ENCODE data around the gene USH1C. TPM values are rescaled to one million over a fixed set of nuclear protein-coding genes. Genes with fewer than 3 reads are reported as not detected.

The USH1C gene
- total and polyA plus RNA-seq, 8 donors: 3.5 to 44.3 (median 8.6) TPM

GRCh38 chr11:17476317-17477083, 67.7 kb downstream of the USH1C start, which contains the start of gene ABCC8:
TSS of gene ABCC8 (minus strand) at chr11:17476845. CDS start at chr11:17476776, 69 bp downstream.
- intact Hi-C loops (cut with DNase I): no loop called here
- H3K27me3 ChIP-seq: peaks cover 0 to 14% (median 4%) of the 10 kb centered on the region in 4 donors

DNA sequence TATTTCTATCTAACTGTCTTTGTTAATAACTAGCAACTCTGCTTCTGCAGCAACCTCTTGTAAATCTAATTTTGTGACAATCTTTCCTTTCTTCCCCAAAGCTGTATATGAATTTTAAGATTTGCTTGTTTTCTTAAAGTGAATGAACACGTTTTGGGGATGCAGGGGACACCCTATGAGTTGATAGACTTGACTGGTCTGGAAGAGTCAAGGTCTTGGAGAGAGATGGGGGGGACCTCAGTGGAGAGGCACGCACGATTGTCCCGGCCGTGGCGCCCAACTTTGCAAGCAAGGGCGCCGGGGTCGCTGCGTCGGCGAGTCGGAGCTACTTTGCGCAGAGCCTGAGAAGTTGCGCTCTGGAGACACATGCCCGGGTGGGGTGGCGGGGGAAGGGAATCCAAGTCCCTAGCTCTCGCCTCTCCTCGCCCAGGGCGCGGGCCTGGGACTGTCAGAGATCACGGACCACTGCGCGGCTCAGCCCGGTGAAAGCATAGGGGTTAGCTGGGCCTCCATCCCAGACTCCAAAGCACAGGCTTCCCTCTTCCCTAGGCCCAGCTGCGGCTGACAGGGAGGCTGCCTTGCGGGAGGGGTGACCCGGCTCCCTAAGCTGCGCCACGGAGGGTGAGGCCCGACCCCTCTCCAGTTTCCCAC, 68.4 kb downstream of the USH1C start:
- H3K36me3 ChIP-seq: no peaks in the 10 kb centered on the region
- no peaks in the 10 kb centered on the region for H3K4me1 ChIP-seq
- intact Hi-C loops (cut with DNase I): no loop called here
- TF ChIP-seq, protein P1, sequence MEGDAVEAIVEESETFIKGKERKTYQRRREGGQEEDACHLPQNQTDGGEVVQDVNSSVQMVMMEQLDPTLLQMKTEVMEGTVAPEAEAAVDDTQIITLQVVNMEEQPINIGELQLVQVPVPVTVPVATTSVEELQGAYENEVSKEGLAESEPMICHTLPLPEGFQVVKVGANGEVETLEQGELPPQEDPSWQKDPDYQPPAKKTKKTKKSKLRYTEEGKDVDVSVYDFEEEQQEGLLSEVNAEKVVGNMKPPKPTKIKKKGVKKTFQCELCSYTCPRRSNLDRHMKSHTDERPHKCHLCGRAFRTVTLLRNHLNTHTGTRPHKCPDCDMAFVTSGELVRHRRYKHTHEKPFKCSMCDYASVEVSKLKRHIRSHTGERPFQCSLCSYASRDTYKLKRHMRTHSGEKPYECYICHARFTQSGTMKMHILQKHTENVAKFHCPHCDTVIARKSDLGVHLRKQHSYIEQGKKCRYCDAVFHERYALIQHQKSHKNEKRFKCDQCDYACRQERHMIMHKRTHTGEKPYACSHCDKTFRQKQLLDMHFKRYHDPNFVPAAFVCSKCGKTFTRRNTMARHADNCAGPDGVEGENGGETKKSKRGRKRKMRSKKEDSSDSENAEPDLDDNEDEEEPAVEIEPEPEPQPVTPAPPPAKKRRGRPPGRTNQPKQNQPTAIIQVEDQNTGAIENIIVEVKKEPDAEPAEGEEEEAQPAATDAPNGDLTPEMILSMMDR (IDR thresholded peaks at IDR 0.05): no peak
- DNase-seq: peak in 1 of 6 donors; percentile 65
- peak overlapping the region in 2 of 4 donors; percentile 29 to 42 for H3K4me3 ChIP-seq
- no peak for FAIRE-seq
- peak in 1 of 4 donors; percentile 3 for ATAC-seq
- H3K27ac ChIP-seq: no peak overlapping the region
- 22 to 27% methylated on average over 30 to 31 of the region's 31 CpGs for WGBS, 2 donors
- no peaks in the 10 kb centered on the region for H3K9me3 ChIP-seq
- H3K27me3 ChIP-seq: peaks cover 0 to 14% (median 4%) of the 10 kb centered on the region in 4 donors

More at GRCh38 chr11:17476317-17477083, 67.7 kb downstream of the USH1C start, which contains the start of gene ABCC8:
- ATAC-seq: peak; percentile 14 to 76 (median 54)
- WGBS, 2 donors: 2 to 3% methylated on average over 55 to 79 of the region's 80 CpGs
- Histone ChIP-seq H3K9me3 (no peaks in the 10 kb centered on the region), H3K4me1 (no peaks in the 10 kb centered on the region), H3K4me3 (peak within 1 kb of the TSS in 2 of 4 donors; percentile 29 to 42), H3K27ac (no peak within 1 kb of the TSS), H3K36me3 (no peaks in the 10 kb centered on the region)
- no peak for FAIRE-seq
- DNase-seq: no peak
- TF ChIP-seq, protein P1 (IDR thresholded peaks at IDR 0.05): no peak

DNA sequence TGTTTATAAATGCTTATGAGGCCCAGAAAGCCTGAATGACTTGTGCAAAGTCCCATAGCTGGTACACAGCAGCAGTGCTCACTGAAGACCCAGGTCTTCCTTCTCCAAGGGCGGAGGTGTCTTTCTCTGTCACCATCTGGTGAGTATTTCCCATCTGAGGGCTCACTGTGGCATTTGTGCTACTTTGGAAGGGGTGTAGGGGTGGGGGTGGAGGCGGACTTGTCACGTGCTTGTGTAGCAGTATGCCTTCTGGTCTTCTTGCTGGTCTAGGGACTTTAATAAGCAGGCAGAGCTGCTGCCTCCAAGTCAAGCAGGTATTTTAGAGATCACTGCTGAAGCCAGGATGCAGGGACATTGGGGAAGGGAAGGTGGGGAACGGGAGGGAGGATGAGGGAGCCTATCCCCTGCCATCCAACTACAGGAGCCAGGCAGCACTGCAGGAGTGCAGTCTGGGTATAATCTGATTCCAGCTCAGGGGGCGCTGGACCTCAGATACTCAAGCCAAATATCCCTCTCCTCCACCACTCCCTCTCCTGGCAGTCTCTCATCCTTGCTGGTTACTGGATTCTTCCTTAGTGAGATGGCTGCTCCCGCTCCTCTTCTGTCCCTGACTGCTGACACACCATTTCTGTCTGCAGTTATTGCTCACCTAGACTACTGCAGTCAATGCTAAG, 71.0 kb downstream of the USH1C start:
- ATAC-seq (peak in 2 of 4 donors; percentile 30 to 32), FAIRE-seq (no peak), DNase-seq (no peak)
- no peaks in the 10 kb centered on the region for H3K9me3 ChIP-seq
- no peak overlapping the region for H3K27ac ChIP-seq
- 54 to 59% methylated on average over 6 of the region's 6 CpGs for whole genome bisulfite sequencing, 2 donors
- H3K27me3 ChIP-seq: peaks cover 0 to 14% (median 4%) of the 10 kb centered on the region in 4 donors
- TF ChIP-seq, protein P1 (IDR thresholded peaks at IDR 0.05): no peak
- H3K36me3 ChIP-seq: no peaks in the 10 kb centered on the region
- H3K4me1 ChIP-seq: no peaks in the 10 kb centered on the region
- H3K4me3 ChIP-seq: no peak overlapping the region
- intact Hi-C loops (cut with DNase I): no loop called here

DNA sequence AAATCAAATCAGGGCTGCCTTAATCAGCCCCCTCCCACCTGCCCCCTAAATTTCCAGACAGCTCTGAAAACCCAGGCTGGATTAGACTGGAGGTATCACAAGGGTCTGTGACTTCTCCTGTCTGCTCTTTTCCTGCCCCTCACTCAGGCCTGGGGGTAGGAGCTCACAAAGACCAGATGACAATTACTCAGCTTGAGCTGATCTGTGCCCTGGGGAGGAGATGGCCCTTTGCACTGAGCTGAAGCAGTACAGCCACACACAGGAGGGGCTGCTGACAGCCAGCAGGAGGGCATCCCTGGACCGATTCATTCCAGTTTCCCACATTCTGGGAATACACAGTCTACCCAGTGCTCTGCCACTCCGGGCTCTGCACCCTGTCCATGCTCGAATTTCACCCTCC, 71.7 kb downstream of the USH1C start:
- no peaks in the 10 kb centered on the region for H3K4me1 ChIP-seq
- no peak overlapping the region for H3K4me3 ChIP-seq
- peaks cover 0 to 14% (median 4%) of the 10 kb centered on the region in 4 donors for H3K27me3 ChIP-seq
- H3K36me3 ChIP-seq: no peaks in the 10 kb centered on the region
- H3K27ac ChIP-seq: no peak overlapping the region
- TF ChIP-seq, protein P1 (IDR thresholded peaks at IDR 0.05): no peak
- DNase-seq (no peak), FAIRE-seq (no peak), ATAC-seq (no peak)
- no peaks in the 10 kb centered on the region for H3K9me3 ChIP-seq
- 43 to 49% methylated on average over 3 of the region's 3 CpGs for WGBS, 2 donors
- intact Hi-C loops (cut with DNase I): no loop called here
